HFFc6 (cell line): ENCODE measurements around the gene RIPOR1. TPM values are rescaled to one million over a fixed set of nuclear protein-coding genes. Genes with fewer than 3 reads are reported as not detected.
"Not testable (repeated sequence)": the region's sequence is repeated elsewhere in the genome, so short reads cannot be mapped to it uniquely, and the experiment has no call there.

ENCODE experiments used
- DNase-seq: peaks from one replicate; pipeline ENCODE4 v3.0.0-alpha.2; 2018
- H3K27ac Mint-ChIP-seq: 2 replicates; pipeline ENCODE4 v1.8.0; 2020; ENCODE audit warnings: mild to moderate bottlenecking, mixed read lengths
- H3K27me3 Mint-ChIP-seq: 2 replicates; pipeline ENCODE4 v1.8.0; 2021; ENCODE audit warnings: mild to moderate bottlenecking, moderate library complexity, mixed read lengths; ENCODE audit not compliant: insufficient read depth
- H3K36me3 Mint-ChIP-seq: 2 replicates; pipeline ENCODE4 v1.8.0; 2021; ENCODE audit warnings: low read depth, mixed read lengths
- H3K4me1 Mint-ChIP-seq: 2 replicates; pipeline ENCODE4 v1.8.0; 2020; ENCODE audit warnings: low read depth, mixed read lengths
- H3K4me3 Mint-ChIP-seq: 2 replicates; pipeline ENCODE4 v1.8.0; 2020; ENCODE audit warnings: mild to moderate bottlenecking, moderate library complexity, mixed read lengths
- H3K9me3 Mint-ChIP-seq: 2 replicates; pipeline ENCODE4 v1.8.0; 2020; ENCODE audit warnings: mild to moderate bottlenecking, mixed read lengths
- CTCF ChIP-seq: fragments of 200-600 bp; sonication (generic); IDR thresholded peaks from 2 replicates; pipeline ENCODE4 v1.5.0; 2021; ENCODE audit warnings: antibody characterized with exemption, mild to moderate bottlenecking
- total RNA-seq, 6 experiments: library from RNA; stranded (reverse); fragmentation: NEBNext Ultra II Directional; extraction: Animal tissue kit (Norgen Biotek cat#: 25700); gene quantifications; 2 replicates in 1 of 6; 3 replicates in 5 of 6; pipeline ENCODE4 v1.2.3, GENCODE V29; 2021

The RIPOR1 gene
- total RNA-seq, 6 experiments from 2014 or later, result 72.2 to 101 (median 82.9) TPM

GRCh38 chr16:67483150-67483549, 45.5 kb upstream of the RIPOR1 start, which contains the start of gene AGRP:
Gene AGRP (minus strand): TSS chr16:67483547. CDS start chr16:67483398, 149 bp downstream.
- peak within 1 kb of the TSS; percentile 100 for H3K4me3 Mint-ChIP-seq
- peaks cover 51% of the 10 kb centered on the region for H3K4me1 Mint-ChIP-seq
- DNase-seq, result no peak
- no peaks in the 10 kb centered on the region for H3K9me3 Mint-ChIP-seq
- H3K27ac Mint-ChIP-seq, result no peak within 1 kb of the TSS; the same call in 1 of the 2 replicates
- H3K27me3 Mint-ChIP-seq, result no peaks in the 10 kb centered on the region; the same call in 1 of the 2 replicates
- TF ChIP-seq CTCF, result no peak
- peaks cover 4% of the 10 kb centered on the region; the same call in 1 of the 2 replicates for H3K36me3 Mint-ChIP-seq

GRCh38 chr16:67483731-67484525, 44.7 kb upstream of the RIPOR1 start:
- Mint-ChIP-seq H3K27me3 (no peaks in the 10 kb centered on the region; the same call in 1 of the 2 replicates), H3K36me3 (peaks cover 4% of the 10 kb centered on the region; the same call in 1 of the 2 replicates), H3K27ac (no peak overlapping the region), H3K9me3 (no peaks in the 10 kb centered on the region), H3K4me3 (no peak overlapping the region), H3K4me1 (peaks cover 47% of the 10 kb centered on the region)
- DNase-seq, result no peak
- TF ChIP-seq CTCF, result no peak

GRCh38 chr16:67486805-67487204, 41.8 kb upstream of the RIPOR1 start:
- H3K27ac Mint-ChIP-seq, result no peak overlapping the region
- H3K27me3 Mint-ChIP-seq, result no peaks in the 10 kb centered on the region; the same call in 1 of the 2 replicates
- no peaks in the 10 kb centered on the region for H3K36me3 Mint-ChIP-seq
- H3K4me1 Mint-ChIP-seq, result peaks cover 41% of the 10 kb centered on the region
- TF ChIP-seq CTCF, result no peak
- no peaks in the 10 kb centered on the region for H3K9me3 Mint-ChIP-seq
- no peak for DNase-seq
- H3K4me3 Mint-ChIP-seq, result no peak overlapping the region

- H3K36me3 Mint-ChIP-seq, H3K9me3 Mint-ChIP-seq, H3K27ac Mint-ChIP-seq, H3K27me3 Mint-ChIP-seq, DNase-seq, H3K4me3 Mint-ChIP-seq: not testable (repeated sequence)
- peaks cover 34% of the 10 kb centered on the region for H3K4me1 Mint-ChIP-seq
Measured at GRCh38 chr16:67487561-67487960, 41.1 kb upstream of the RIPOR1 start.

GRCh38 chr16:67489401-67490083, 39.1 kb upstream of the RIPOR1 start:
- Mint-ChIP-seq H3K27ac (no peak overlapping the region), H3K27me3 (peaks cover 4% of the 10 kb centered on the region; the same call in 1 of the 2 replicates), H3K9me3 (no peaks in the 10 kb centered on the region), H3K36me3 (no peaks in the 10 kb centered on the region), H3K4me1 (peaks cover 20% of the 10 kb centered on the region), H3K4me3 (no peak overlapping the region)
- TF ChIP-seq CTCF, result no peak
- no peak for DNase-seq
